SU-DHL-6 (cell line): ENCODE results near the gene AHI1.

Experiments used
- H2AFZ ChIP-seq: fragments of 200-600 bp; sonication (generic); 2 replicates; pipeline ENCODE4 v1.6.1; 2014; ENCODE audit warnings: low read depth, mild to moderate bottlenecking, moderate library complexity, mixed read lengths, antibody characterized with exemption, low read length; ENCODE audit not compliant: severe bottlenecking
- H3F3A ChIP-seq: fragments of 200-600 bp; shearing (Covaris generic); 2 replicates; pipeline ENCODE4 v1.6.0; 2016; ENCODE audit warnings: antibody characterized with exemption, mild to moderate bottlenecking; ENCODE audit not compliant: insufficient read depth
- H3K27ac ChIP-seq: fragments of 200-600 bp; sonication (generic); 2 replicates; pipeline ENCODE4 v1.5.1; 2016; ENCODE audit warnings: low read depth, mild to moderate bottlenecking, low read length, moderate library complexity, mixed read lengths
- H3K27me3 ChIP-seq: fragments of 200-600 bp; sonication (generic), shearing (Covaris generic); 2 replicates; pipeline ENCODE4 v1.6.0; 2014; ENCODE audit warnings: mild to moderate bottlenecking, low read length
- H3K36me3 ChIP-seq: fragments of 200-600 bp; sonication (generic); 2 replicates; pipeline ENCODE4 v1.6.1; 2014; ENCODE audit warnings: mild to moderate bottlenecking, low read length, mixed read lengths
- H3K4me2 ChIP-seq: fragments of 300-600, 200-600 bp; shearing (Covaris generic), sonication (generic); 2 replicates; pipeline ENCODE4 v1.6.0; 2014; ENCODE audit warnings: low read length, low read depth, mild to moderate bottlenecking; ENCODE audit not compliant: poor library complexity, severe bottlenecking
- H3K4me3 ChIP-seq: fragments of 200-600 bp; sonication (generic); 2 replicates; pipeline ENCODE4 v1.5.1; 2014; ENCODE audit warnings: antibody characterized with exemption, low read length, mild to moderate bottlenecking, mixed read lengths; ENCODE audit not compliant: insufficient read depth, poor library complexity, severe bottlenecking
- H3K79me2 ChIP-seq: fragments of 200-600 bp; sonication (generic); 2 replicates; pipeline ENCODE4 v1.6.1; 2014; ENCODE audit warnings: mild to moderate bottlenecking, low read length, moderate library complexity; ENCODE audit not compliant: insufficient read depth
- H3K9ac ChIP-seq: fragments of 200-600 bp; sonication (generic); 2 replicates; pipeline ENCODE4 v1.7.0; 2014; ENCODE audit warnings: mild to moderate bottlenecking, low read length
- H3K9me2 ChIP-seq: fragments of 200-600 bp; sonication (generic); replicated peaks from 2 replicates; pipeline ENCODE4 v1.6.1; 2014; ENCODE audit warnings: low read length; ENCODE audit not compliant: insufficient read depth
- H3K9me3 ChIP-seq: fragments of 200-600 bp; sonication (generic); 2 replicates; pipeline ENCODE4 v1.6.1; 2014; ENCODE audit warnings: low read length, mixed read lengths; ENCODE audit not compliant: insufficient read depth
- H4K20me1 ChIP-seq: fragments of 200-600 bp; sonication (generic); 2 replicates; pipeline ENCODE4 v1.6.1; 2014; ENCODE audit warnings: low read depth, mild to moderate bottlenecking, antibody characterized with exemption, low read length, moderate library complexity, mixed read lengths
- CTCF ChIP-seq: fragments of 200-600 bp; sonication (generic); IDR thresholded peaks from one replicate; pipeline ENCODE4 v1.5.1; 2017; ENCODE audit warnings: antibody characterized with exemption, mild to moderate bottlenecking, low read length, moderate library complexity; ENCODE audit not compliant: insufficient read depth, poor library complexity, severe bottlenecking
- EZH2phosphoT487 ChIP-seq: fragments of 200-600 bp; sonication (generic), shearing (Covaris generic); conservative IDR thresholded peaks from 2 replicates; pipeline ENCODE4 v1.6.1; 2018; ENCODE audit warnings: mild to moderate bottlenecking, antibody characterized with exemption, low read length, moderate library complexity, mixed read lengths

Gene AHI1

DNA sequence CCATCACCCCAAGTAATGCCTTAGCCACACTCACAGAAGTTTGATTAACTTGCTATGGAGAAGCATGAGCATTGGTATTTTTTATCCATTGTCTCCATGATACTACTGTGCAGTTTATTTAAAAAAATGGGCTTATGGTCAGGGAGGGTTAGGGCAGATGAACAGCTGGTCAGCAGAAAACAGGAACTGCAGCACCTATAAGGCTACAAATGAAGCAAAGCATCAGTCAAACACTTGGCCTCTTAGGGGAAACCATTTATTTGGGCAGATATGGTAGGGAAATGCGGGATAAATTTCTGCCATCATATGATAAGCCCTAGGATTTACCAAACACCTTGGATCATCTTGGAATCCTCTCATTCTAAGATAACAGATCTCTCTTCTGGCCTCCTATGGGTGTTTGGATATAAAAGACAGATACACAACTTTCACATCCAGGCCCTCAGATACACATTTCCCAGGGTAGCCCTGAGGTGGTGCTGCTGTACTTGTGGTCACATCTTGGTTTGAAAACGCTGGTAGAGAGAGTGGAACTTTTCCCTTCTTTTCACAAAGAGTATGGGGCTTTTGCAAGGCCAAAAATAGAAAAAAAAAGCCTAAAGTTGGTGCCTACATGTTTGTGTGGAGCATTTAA, 42.8 kb upstream of the AHI1 start:
- Histone ChIP-seq H3K4me2 (no peak overlapping the region), H3K27me3 (no peaks in the 10 kb centered on the region), H3K9me3 (no peaks in the 10 kb centered on the region), H3K9me2 (no peaks in the 10 kb centered on the region), H3K36me3 (no peaks in the 10 kb centered on the region), H3F3A (no peaks in the 10 kb centered on the region), H3K79me2 (no peaks in the 10 kb centered on the region), H3K27ac (no peak overlapping the region), H2AFZ (no peak overlapping the region), H3K9ac (no peak overlapping the region), H4K20me1 (no peaks in the 10 kb centered on the region), H3K4me3 (no peak overlapping the region)
- TF ChIP-seq CTCF (peak; percentile 34), EZH2phosphoT487 (no peak)

GRCh38 chr6:135537741-135538301, 40.3 kb upstream of the AHI1 start:
- Histone ChIP-seq H3K27me3 (no peaks in the 10 kb centered on the region), H3K4me3 (no peak overlapping the region), H3K4me2 (no peak overlapping the region), H3K9me2 (no peaks in the 10 kb centered on the region), H3K9ac (no peak overlapping the region), H2AFZ (no peak overlapping the region), H4K20me1 (no peaks in the 10 kb centered on the region), H3K9me3 (no peaks in the 10 kb centered on the region), H3K79me2 (no peaks in the 10 kb centered on the region), H3F3A (no peaks in the 10 kb centered on the region), H3K36me3 (no peaks in the 10 kb centered on the region), H3K27ac (no peak overlapping the region)
- TF ChIP-seq CTCF (no peak), EZH2phosphoT487 (no peak)

DNA sequence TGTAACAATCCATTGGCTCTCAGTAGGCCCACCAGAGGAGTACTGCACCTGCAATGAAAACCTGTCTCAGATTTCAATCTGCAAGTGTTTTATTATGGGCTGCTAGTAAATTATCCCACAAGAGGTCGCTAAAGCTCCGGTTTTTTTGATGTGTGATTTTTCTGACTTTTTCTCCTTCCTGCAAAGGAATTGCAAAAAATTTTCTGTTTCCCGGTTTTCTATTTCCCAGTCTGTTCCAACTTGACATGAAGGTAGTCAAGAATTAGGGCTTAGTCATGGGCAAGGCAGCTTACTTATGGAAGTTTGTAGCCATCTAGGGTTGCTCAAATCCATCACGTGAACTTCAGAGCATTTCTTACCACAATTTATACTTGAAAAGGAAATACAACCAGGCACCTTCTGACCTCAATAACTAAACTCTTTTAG, 38.5 kb upstream of the AHI1 start:
- Histone ChIP-seq H3K27me3 (no peaks in the 10 kb centered on the region), H2AFZ (peak overlapping the region; percentile 66), H3K9me3 (no peaks in the 10 kb centered on the region), H3F3A (no peaks in the 10 kb centered on the region), H3K27ac (no peak overlapping the region), H3K4me3 (no peak overlapping the region), H3K36me3 (no peaks in the 10 kb centered on the region), H3K79me2 (no peaks in the 10 kb centered on the region), H3K9me2 (no peaks in the 10 kb centered on the region), H4K20me1 (no peaks in the 10 kb centered on the region), H3K9ac (no peak overlapping the region), H3K4me2 (peak overlapping the region; percentile 16)
- TF ChIP-seq CTCF (peak; percentile 48), EZH2phosphoT487 (no peak)
